Testis (tissue), 2 donors: ENCODE results near the gene PFKP.

Experiments used
- POLR2A ChIP-seq: fragments of 450-650 bp; IDR thresholded peaks from one replicate; pipeline ENCODE4 v1.6.1; 2017; ENCODE audit warnings: antibody characterized with exemption, mild to moderate bottlenecking, moderate library complexity
- TF ChIP-seq, protein P1 (sequence below), 3 experiments: fragments of 450-650 bp in 2 of 3; fragments of 200-600 bp in 1 of 3; sonication (generic) in 1 of 3; IDR thresholded peaks; one replicate each; pipeline ENCODE4 v1.5.1; 2016 to 2019; ENCODE audit warnings: antibody characterized with exemption in 3 of 3, mild to moderate bottlenecking in 2 of 3, moderate library complexity in 1 of 3

DNA sequence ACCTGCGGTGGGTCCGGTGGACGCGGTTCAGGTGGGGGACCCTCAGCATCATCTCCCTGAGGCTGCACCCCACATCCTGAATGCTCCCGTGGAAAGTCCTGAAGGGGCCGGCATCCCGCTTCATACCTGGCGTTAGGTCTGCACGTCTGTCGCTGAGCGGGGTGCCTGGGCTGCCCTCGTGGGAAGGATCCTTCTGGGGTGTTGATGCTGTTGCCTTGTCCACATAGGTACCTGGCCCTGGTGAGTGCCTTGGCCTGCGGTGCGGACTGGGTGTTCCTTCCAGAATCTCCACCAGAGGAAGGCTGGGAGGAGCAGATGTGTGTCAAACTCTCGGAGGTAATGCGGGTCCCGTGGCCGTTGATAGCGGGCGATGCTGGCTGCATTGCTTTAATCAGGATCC lies 37.8 kb downstream of the PFKP start:
- no peak for TF ChIP-seq POLR2A
- TF ChIP-seq, protein P1, sequence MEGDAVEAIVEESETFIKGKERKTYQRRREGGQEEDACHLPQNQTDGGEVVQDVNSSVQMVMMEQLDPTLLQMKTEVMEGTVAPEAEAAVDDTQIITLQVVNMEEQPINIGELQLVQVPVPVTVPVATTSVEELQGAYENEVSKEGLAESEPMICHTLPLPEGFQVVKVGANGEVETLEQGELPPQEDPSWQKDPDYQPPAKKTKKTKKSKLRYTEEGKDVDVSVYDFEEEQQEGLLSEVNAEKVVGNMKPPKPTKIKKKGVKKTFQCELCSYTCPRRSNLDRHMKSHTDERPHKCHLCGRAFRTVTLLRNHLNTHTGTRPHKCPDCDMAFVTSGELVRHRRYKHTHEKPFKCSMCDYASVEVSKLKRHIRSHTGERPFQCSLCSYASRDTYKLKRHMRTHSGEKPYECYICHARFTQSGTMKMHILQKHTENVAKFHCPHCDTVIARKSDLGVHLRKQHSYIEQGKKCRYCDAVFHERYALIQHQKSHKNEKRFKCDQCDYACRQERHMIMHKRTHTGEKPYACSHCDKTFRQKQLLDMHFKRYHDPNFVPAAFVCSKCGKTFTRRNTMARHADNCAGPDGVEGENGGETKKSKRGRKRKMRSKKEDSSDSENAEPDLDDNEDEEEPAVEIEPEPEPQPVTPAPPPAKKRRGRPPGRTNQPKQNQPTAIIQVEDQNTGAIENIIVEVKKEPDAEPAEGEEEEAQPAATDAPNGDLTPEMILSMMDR (IDR thresholded peaks at IDR 0.05), result no peak
